HAP-1 (cell line): ENCODE data around the gene TBC1D22A.

ENCODE experiments used
- DNase-seq, 2 experiments: peaks; one replicate each; pipeline ENCODE4 v3.0.0-alpha.2; 2016 to 2020; ENCODE audit warnings: low spot score in 2 of 2
- H3K27me3 ChIP-seq: fragments of 250-450 bp; sonication (Bioruptor Pico); 2 replicates; pipeline ENCODE4 v1.5.1; 2020; ENCODE audit warnings: low read depth, mild to moderate bottlenecking, moderate library complexity
- H3K36me3 ChIP-seq: fragments of 250-450 bp; sonication (Bioruptor Pico); replicated peaks from 2 replicates; pipeline ENCODE4 v1.5.1; 2020; ENCODE audit warnings: mild to moderate bottlenecking
- H3K4me1 ChIP-seq: fragments of 250-450 bp; sonication (Bioruptor Pico); 2 replicates; pipeline ENCODE4 v1.5.1; 2020; ENCODE audit warnings: mild to moderate bottlenecking
- H3K4me3 ChIP-seq: fragments of 250-450 bp; sonication (Bioruptor Pico); 2 replicates; pipeline ENCODE4 v1.5.1; 2020; ENCODE audit warnings: mild to moderate bottlenecking, moderate library complexity
- H3K9me3 ChIP-seq: fragments of 250-450 bp; sonication (Bioruptor Pico); 2 replicates; pipeline ENCODE4 v1.5.1; 2020; ENCODE audit warnings: mild to moderate bottlenecking, moderate library complexity
- in situ Hi-C: fragments of 300-500 bp; cut with MboI; formaldehyde crosslinking; loops from 3 replicates; pipeline ENCODE4 v1.14.3; 2020; ENCODE audit warnings: low sequenced_read_pairs, inconsistent platforms, mixed read lengths

The TBC1D22A gene

GRCh38 chr22:47209040-47209514, 446.6 kb downstream of the TBC1D22A start:
- no peak for DNase-seq
- Histone ChIP-seq H3K27me3 (no peaks in the 10 kb centered on the region), H3K4me1 (no peaks in the 10 kb centered on the region), H3K9me3 (no peaks in the 10 kb centered on the region), H3K36me3 (no peaks in the 10 kb centered on the region), H3K4me3 (no peak overlapping the region)
- in situ Hi-C loops = no loop called here

GRCh38 chr22:47209547-47210023, 447.1 kb downstream of the TBC1D22A start:
- no peaks in the 10 kb centered on the region for H3K4me1 ChIP-seq
- H3K9me3 ChIP-seq = no peaks in the 10 kb centered on the region
- no peak for DNase-seq
- H3K36me3 ChIP-seq = no peaks in the 10 kb centered on the region
- no peak overlapping the region for H3K4me3 ChIP-seq
- no peaks in the 10 kb centered on the region for H3K27me3 ChIP-seq
- in situ Hi-C loops = no loop called here

GRCh38 chr22:47210112-47210657, 447.7 kb downstream of the TBC1D22A start:
- Histone ChIP-seq H3K4me1 (no peaks in the 10 kb centered on the region), H3K36me3 (no peaks in the 10 kb centered on the region), H3K9me3 (no peaks in the 10 kb centered on the region), H3K27me3 (no peaks in the 10 kb centered on the region), H3K4me3 (no peak overlapping the region)
- in situ Hi-C loops = no loop called here
- no peak for DNase-seq

- Histone ChIP-seq H3K36me3 (no peaks in the 10 kb centered on the region), H3K4me3 (no peak overlapping the region), H3K4me1 (no peaks in the 10 kb centered on the region), H3K9me3 (no peaks in the 10 kb centered on the region), H3K27me3 (no peaks in the 10 kb centered on the region)
- DNase-seq = no peak
- in situ Hi-C loops = no loop called here
These were observed 448.2 kb downstream of the TBC1D22A start for GRCh38 chr22:47210686-47211085.

GRCh38 chr22:47213571-47214230, 451.3 kb downstream of the TBC1D22A start:
- Histone ChIP-seq H3K4me1 (no peaks in the 10 kb centered on the region), H3K27me3 (no peaks in the 10 kb centered on the region), H3K36me3 (no peaks in the 10 kb centered on the region), H3K4me3 (no peak overlapping the region), H3K9me3 (no peaks in the 10 kb centered on the region)
- peak; percentile 13 to 71 for DNase-seq
- in situ Hi-C loops = no loop called here

- in situ Hi-C loops = no loop called here
- no peak for DNase-seq
- Histone ChIP-seq H3K4me1 (no peaks in the 10 kb centered on the region), H3K36me3 (no peaks in the 10 kb centered on the region), H3K4me3 (no peak overlapping the region), H3K27me3 (no peaks in the 10 kb centered on the region), H3K9me3 (no peaks in the 10 kb centered on the region)
These were observed 453.4 kb downstream of the TBC1D22A start for GRCh38 chr22:47215851-47216250.

GRCh38 chr22:47218671-47219070, 456.2 kb downstream of the TBC1D22A start:
- no peak overlapping the region for H3K4me3 ChIP-seq
- 0 out of 2 replicates have a peak, but pooled peaks cover 4% of the 10 kb centered on the region for H3K27me3 ChIP-seq
- no peak for DNase-seq
- H3K9me3 ChIP-seq = no peaks in the 10 kb centered on the region
- no peaks in the 10 kb centered on the region for H3K36me3 ChIP-seq
- H3K4me1 ChIP-seq = no peaks in the 10 kb centered on the region
- in situ Hi-C loops = no loop called here

GRCh38 chr22:47219789-47220188, 457.3 kb downstream of the TBC1D22A start:
- DNase-seq = no peak
- Histone ChIP-seq H3K4me1 (no peaks in the 10 kb centered on the region), H3K4me3 (no peak overlapping the region), H3K27me3 (0 out of 2 replicates have a peak, but pooled peaks cover 4% of the 10 kb centered on the region), H3K36me3 (no peaks in the 10 kb centered on the region), H3K9me3 (no peaks in the 10 kb centered on the region)
- in situ Hi-C loops = no loop called here

- DNase-seq = no peak
- Histone ChIP-seq H3K4me1 (no peaks in the 10 kb centered on the region), H3K9me3 (no peaks in the 10 kb centered on the region), H3K4me3 (no peak overlapping the region), H3K27me3 (0 out of 2 replicates have a peak, but pooled peaks cover 4% of the 10 kb centered on the region), H3K36me3 (no peaks in the 10 kb centered on the region)
- in situ Hi-C loops = no loop called here
These were observed 458.3 kb downstream of the TBC1D22A start for GRCh38 chr22:47220752-47221151.

GRCh38 chr22:47221840-47222615, 459.6 kb downstream of the TBC1D22A start:
- no peaks in the 10 kb centered on the region for H3K36me3 ChIP-seq
- 0 out of 2 replicates have a peak, but pooled peaks cover 4% of the 10 kb centered on the region for H3K27me3 ChIP-seq
- H3K4me1 ChIP-seq = no peaks in the 10 kb centered on the region
- in situ Hi-C loops = no loop called here
- no peak for DNase-seq
- H3K4me3 ChIP-seq = no peak overlapping the region
- H3K9me3 ChIP-seq = no peaks in the 10 kb centered on the region
